ENCODE measurements around the gene NIPBL.
"Not testable (repeated sequence)": the region's sequence is repeated elsewhere in the genome, so short reads cannot be mapped to it uniquely, and the experiment has no call there.

NIPBL gene

DNA sequence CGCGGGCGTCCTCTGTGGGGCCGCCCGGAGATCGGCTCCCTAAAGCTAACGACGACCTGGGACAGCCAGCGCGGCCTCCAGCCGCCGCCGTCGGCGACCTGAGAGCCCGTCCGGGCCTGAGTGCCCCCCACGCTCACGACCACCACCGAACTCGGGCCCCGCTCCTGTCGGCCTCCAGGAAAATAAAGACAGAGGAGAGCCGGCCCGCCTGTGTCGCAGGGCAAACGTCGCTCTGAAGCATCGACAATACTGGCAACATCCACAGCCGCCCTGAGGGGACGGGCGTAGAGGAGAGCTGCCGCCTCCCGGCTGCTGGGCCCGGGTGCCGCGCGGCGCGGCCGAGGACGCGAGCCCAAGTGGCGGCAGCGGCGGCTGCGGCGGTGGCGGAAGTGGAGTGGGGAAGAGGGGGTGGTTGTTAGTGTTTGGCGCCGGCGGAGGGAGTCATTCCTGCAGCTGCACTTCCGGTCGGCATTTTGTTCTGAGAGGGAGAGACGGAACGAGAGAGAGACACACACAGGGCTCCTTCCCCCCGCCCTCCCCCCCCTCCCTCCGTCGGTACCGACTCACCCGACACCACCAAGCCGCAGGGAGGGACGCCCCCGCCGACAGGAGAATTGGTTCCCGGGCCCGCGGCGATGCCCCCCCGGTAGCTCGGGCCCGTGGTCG lies at the start of gene NIPBL:
NIPBL (plus strand) TSS at position 471 of the 666 bp plus-strand sequence. CDS start 76,928 bp downstream, outside the sequence.
- DNase-seq: peak; percentile 96

DNA sequence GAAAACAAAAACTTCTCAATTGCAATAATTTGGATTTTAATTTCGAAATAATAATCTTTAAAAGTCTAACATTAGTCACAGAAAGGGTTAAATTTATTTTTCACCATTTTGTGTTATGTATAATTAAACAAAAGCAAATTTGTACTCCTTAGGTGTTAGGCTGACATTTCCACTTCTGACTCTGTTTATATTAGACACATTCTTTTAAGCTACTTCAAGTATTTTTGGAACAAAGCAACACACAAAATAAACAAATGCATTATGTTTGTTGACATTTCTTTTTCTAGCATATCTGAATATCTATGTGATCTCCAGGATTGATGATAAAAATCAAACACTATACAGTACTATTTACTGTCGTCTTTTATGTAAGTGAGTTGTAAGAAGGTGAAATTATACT lies 44.3 kb upstream of the NIPBL start:
- DNase-seq: no peak

- DNase-seq: no peak
Measured at GRCh38 chr5:36836831-36837230, 39.7 kb upstream of the NIPBL start.

GRCh38 chr5:36839489-36840476 lies 36.8 kb upstream of the NIPBL start:
- no peak for DNase-seq

DNA sequence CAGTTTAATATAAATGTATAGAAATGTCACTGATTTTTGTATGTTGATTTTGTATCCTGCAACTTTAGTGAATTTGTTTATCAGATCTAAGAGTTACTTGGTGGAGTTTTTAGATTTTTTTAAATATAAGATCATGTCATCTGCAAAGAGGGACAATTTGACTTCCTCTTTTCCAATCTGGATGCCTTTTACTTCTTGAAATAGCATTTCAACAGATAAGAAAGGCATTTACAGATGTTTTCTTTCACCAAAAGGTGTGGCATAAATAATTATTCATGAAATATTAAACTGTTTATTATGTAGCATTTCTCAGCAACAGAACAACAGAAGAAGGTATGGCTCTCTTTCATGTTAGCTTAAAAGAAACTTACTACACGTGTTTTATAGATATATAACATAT lies 34.9 kb upstream of the NIPBL start:
- no peak for DNase-seq

DNA sequence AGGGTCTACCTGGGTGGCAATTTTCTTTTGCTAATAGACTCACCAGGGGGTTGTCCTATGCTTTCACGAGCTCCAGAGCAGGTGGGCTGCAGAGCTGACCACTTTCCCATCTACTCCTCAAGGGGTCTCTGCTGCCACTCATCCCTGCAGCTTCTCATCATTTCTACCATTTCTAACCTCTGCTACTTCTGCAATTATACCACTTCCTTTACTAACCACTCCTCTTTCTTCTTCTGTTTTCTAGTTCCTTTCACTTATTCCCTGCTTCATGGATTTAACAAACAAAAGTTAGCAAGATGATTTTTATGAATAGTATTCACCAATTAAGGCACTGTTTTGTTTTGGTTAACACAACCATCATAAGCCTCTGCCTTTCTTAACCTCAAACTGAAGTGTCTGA lies 34.5 kb upstream of the NIPBL start:
- no peak for DNase-seq

- DNase-seq: no peak
Measured at GRCh38 chr5:36844305-36844704, 32.3 kb upstream of the NIPBL start.

DNA sequence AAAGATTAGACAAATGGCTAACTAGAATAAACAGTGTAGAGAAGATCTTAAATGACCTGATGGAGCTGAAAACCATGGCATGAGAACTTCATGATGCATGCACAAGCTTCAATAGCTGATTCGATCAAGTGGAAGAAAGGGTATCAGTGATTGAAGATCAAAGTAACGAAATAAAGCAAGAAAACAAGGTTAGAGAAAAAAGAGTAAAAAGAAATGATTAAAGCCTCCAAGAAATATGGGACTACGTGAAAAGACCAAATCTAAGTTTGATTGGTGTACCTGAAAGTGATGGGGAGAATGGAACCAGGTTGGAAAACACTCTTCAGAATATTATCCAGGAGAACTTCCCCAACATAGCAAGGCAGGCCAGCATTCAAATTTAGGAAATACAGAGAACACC lies 28.0 kb upstream of the NIPBL start:
- DNase-seq: not testable (repeated sequence)

DNA sequence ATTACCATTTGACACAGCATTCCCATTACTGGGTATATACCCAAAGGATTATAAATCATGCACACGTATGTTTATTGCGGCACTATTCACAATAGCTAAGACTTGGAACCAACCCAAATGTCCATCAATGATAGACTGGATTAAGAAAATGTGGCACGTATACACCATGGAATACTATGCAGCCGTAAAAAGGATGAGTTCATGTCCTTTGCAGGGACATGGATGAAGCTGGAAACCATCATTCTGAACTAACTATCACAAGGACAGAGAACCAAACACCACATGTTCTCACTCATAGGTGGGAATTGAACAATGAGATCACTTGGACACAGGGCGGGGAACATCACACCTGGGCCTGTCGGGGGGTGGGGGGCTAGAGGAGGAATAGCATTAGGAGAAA lies 23.7 kb upstream of the NIPBL start:
- DNase-seq: not testable (repeated sequence)

- no peak for DNase-seq
Measured at GRCh38 chr5:36854402-36855140, 22.0 kb upstream of the NIPBL start.

DNA sequence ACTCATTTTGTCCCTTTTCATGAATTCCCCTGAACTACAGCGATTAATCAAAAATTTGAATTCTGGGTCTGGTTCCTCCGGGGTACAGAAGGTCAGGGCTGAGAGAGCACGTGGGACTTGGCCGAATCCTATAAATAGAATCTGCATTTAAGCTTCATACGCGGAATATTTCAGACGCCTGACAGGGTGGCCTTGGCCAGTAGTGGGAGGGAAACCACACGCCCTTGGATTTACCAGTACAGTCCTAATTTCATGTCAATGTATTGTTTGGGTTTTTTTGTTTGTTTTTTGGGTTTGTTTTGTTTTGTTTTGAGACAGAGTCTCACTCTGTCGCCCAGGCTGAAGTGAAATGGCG lies 21.5 kb upstream of the NIPBL start:
- DNase-seq: no peak

DNA sequence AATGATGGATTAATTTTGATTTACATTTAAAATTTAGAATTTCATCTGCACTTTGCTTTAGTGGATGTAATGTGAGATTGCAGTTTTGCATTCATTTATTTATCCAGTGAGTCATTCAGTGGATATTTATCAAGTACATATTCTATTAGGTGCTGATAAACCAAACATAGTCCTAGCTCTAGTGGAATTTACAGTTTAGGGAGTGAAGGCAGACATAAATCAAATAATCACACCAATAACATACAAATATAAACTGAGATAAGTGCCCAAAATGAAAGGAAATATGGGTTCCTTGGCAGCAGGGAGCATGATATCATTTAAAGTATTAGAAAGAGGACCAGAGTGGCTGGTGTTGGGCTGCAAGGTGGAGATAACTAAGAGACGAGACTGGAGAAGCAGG lies 14.7 kb upstream of the NIPBL start:
- no peak for DNase-seq

DNA sequence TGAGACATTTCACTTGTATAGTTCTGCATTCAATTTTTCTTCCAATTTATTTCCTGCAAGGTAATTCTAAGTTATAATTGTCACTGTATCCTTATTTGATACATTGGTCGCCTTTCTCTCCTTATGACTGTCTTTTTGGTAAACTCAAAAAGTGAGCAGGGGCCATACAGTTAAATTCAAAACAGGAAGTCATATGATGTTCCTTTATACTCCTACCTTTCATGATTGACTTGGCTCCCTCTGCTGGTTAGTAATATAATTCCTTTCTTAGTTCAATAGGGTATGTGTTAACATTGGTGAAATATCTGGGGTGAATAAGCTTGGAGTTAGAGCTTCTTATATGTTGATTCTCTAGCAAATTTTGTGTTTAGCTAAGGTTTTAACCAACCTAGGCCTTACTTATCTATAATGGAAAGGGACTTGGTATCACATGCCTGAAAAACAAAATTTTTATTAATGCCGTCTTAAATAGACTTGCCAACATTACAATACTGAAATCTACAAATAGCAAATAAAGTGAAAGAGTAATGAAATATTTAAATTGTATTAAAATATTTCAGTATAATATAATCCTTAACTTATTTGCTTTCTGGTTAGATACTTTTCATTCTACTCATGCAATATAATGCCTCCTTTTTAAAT lies 6.0 kb upstream of the NIPBL start:
- DNase-seq: peak; percentile 83

GRCh38 chr5:36874465-36874864 lies 2.1 kb upstream of the NIPBL start:
- DNase-seq: peak; percentile 53

DNA sequence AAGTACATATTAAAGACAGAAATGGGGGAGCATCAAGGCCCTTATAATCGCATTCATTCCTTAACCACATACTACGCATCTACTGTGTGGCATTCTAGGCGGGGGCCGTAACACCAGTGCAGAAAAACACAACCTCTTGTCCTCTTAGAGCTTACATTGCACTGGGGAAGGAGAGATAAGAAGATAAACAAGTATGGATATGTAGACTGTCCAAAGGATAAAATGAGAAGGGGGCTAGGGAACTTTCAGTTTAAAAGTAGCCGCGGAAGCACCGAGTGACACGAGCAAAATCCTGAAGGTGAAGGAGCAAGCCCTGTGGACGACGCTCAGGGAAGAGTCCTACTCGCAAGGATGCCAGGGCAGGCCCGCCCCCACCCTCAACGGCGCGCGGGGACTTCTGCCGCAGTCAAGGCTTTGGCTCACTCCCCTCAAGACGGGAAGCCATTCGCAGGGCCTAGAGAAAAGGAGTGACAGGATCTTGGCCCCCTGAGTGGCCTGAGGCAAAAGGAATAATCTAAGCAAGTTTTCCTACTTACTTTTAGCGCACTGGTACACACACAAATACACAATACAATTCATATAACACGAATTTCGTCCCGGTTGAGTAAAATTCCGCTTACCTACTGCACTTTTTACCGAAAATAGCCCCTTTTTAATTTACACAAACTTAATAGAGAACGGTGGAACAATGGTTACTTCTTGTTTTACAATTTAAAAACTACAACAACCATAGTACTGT lies 1.3 kb upstream of the NIPBL start:
- peak; percentile 83 for DNase-seq

DNA sequence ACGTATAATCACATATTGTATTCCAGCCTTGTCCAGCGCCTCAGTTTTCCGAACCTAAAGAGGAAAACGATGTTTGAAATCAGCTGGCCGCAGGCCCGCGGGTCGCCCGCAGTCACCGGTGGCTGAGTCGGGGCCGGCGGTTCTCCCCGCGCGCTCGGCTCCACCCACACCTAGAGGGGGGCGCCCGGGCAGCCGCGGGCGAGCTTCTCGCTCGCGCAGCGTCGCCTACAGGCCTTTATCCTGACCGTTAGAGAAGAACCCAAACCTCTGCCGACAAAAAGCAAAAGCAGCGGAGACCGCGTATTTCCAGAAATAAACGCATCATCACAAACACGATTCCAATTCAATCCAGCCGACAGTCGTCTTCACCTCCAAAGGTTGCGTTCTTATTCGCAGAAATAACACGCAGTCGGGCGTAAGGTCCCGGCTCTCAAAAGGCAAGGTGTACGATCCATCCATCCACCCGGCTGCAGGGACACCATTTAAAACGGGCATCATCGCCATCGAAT lies 725 bp upstream of the NIPBL start:
- DNase-seq: peak; percentile 92

- peak; percentile 89 for DNase-seq
Measured at GRCh38 chr5:36876965-36877666, 547 bp downstream of the NIPBL start.

GRCh38 chr5:36877667-36878391 lies 1.3 kb downstream of the NIPBL start:
- DNase-seq: peak; percentile 64

- peak; percentile 85 for DNase-seq
Measured at GRCh38 chr5:36878392-36879082, 2.0 kb downstream of the NIPBL start.
